MG63 (cell line): ENCODE results near the gene UBR4. TPM values are rescaled to one million over a fixed set of nuclear protein-coding genes. Genes with fewer than 3 reads are reported as not detected.

Experiments
- DNase-seq: peaks from one replicate; pipeline ENCODE4 v3.0.0-alpha.2; 2020
- H3K27me3 ChIP-seq: fragments of 250-450 bp; sonication (Bioruptor Pico); 2 replicates; pipeline ENCODE4 v1.5.1; 2020; ENCODE audit warnings: mild to moderate bottlenecking, moderate library complexity
- H3K36me3 ChIP-seq: fragments of 250-450 bp; sonication (Bioruptor Pico); 2 replicates; pipeline ENCODE4 v1.5.1; 2020; ENCODE audit warnings: mild to moderate bottlenecking, moderate library complexity
- H3K4me3 ChIP-seq: fragments of 250-450 bp; sonication (Bioruptor Pico); 2 replicates; pipeline ENCODE4 v1.5.1; 2020; ENCODE audit warnings: mild to moderate bottlenecking, moderate library complexity
- H3K9me3 ChIP-seq: fragments of 250-450 bp; sonication (Bioruptor Pico); 2 replicates; pipeline ENCODE4 v1.5.1; 2020; ENCODE audit warnings: mild to moderate bottlenecking, moderate library complexity
- total RNA-seq: library from RNA; depleted of rRNA; stranded (reverse); fragments of >200 nt; shearing (Covaris generic); gene quantifications from 2 replicates; pipeline ENCODE4 v1.2.3, GENCODE V29; 2014; ENCODE audit warnings: low replicate concordance; rRNA removed

UBR4 gene
- total RNA-seq, 1 experiment from 2014 or later = 35.0 TPM

- Histone ChIP-seq H3K36me3 (no peaks in the 10 kb centered on the region), H3K9me3 (no peaks in the 10 kb centered on the region), H3K4me3 (no peak overlapping the region), H3K27me3 (no peaks in the 10 kb centered on the region; the same call in 1 of the 2 replicates)
- no peak for DNase-seq
Measured at GRCh38 chr1:19035377-19036040, 174.6 kb downstream of the UBR4 start.

- no peak overlapping the region for H3K4me3 ChIP-seq
- H3K36me3 ChIP-seq = no peaks in the 10 kb centered on the region
- no peak for DNase-seq
- no peaks in the 10 kb centered on the region; the same call in 1 of the 2 replicates for H3K27me3 ChIP-seq
- no peaks in the 10 kb centered on the region for H3K9me3 ChIP-seq
Measured at GRCh38 chr1:19034721-19035120, 175.3 kb downstream of the UBR4 start.

GRCh38 chr1:19033926-19034680 lies 176.0 kb downstream of the UBR4 start:
- no peak overlapping the region for H3K4me3 ChIP-seq
- no peaks in the 10 kb centered on the region for H3K9me3 ChIP-seq
- peak; percentile 74 for DNase-seq
- H3K27me3 ChIP-seq = no peaks in the 10 kb centered on the region; the same call in 1 of the 2 replicates
- no peaks in the 10 kb centered on the region for H3K36me3 ChIP-seq

- H3K9me3 ChIP-seq = no peaks in the 10 kb centered on the region
- DNase-seq = no peak
Measured at GRCh38 chr1:19033515-19033839, 176.6 kb downstream of the UBR4 start.

GRCh38 chr1:19032701-19033514 lies 177.2 kb downstream of the UBR4 start:
- H3K27me3 ChIP-seq = no peaks in the 10 kb centered on the region
- H3K9me3 ChIP-seq = no peaks in the 10 kb centered on the region
- DNase-seq = no peak
- no peak overlapping the region for H3K4me3 ChIP-seq
- no peaks in the 10 kb centered on the region for H3K36me3 ChIP-seq

More at GRCh38 chr1:19033515-19033839, 176.6 kb downstream of the UBR4 start:
- no peak overlapping the region for H3K4me3 ChIP-seq
- no peaks in the 10 kb centered on the region for H3K36me3 ChIP-seq
- no peaks in the 10 kb centered on the region; the same call in 1 of the 2 replicates for H3K27me3 ChIP-seq

GRCh38 chr1:19032413-19032695 lies 177.7 kb downstream of the UBR4 start:
- H3K9me3 ChIP-seq = no peaks in the 10 kb centered on the region
- no peak for DNase-seq
- no peaks in the 10 kb centered on the region for H3K27me3 ChIP-seq
- no peaks in the 10 kb centered on the region for H3K36me3 ChIP-seq
- no peak overlapping the region for H3K4me3 ChIP-seq

GRCh38 chr1:19029191-19030085 lies 180.6 kb downstream of the UBR4 start:
- H3K9me3 ChIP-seq = peaks cover 4% of the 10 kb centered on the region; the same call in 1 of the 2 replicates
- no peaks in the 10 kb centered on the region for H3K36me3 ChIP-seq
- DNase-seq = no peak
- H3K4me3 ChIP-seq = no peak overlapping the region
- H3K27me3 ChIP-seq = no peaks in the 10 kb centered on the region

GRCh38 chr1:19028546-19029129 lies 181.4 kb downstream of the UBR4 start:
- Histone ChIP-seq H3K4me3 (no peak overlapping the region), H3K9me3 (peaks cover 5% of the 10 kb centered on the region; the same call in 1 of the 2 replicates), H3K27me3 (no peaks in the 10 kb centered on the region), H3K36me3 (no peaks in the 10 kb centered on the region)
- DNase-seq = no peak

GRCh38 chr1:19028110-19028509 lies 182.0 kb downstream of the UBR4 start:
- no peaks in the 10 kb centered on the region for H3K27me3 ChIP-seq
- DNase-seq = no peak
- H3K36me3 ChIP-seq = no peaks in the 10 kb centered on the region
- peaks cover 7% of the 10 kb centered on the region; the same call in 1 of the 2 replicates for H3K9me3 ChIP-seq
- no peak overlapping the region for H3K4me3 ChIP-seq

Other genes starting within 250 kb of the UBR4 start
- 43.8 and 49.6 TPM in 2 replicates for gene EMC1, start 41.3 kb upstream of the UBR4 start, total RNA-seq
- 97.4 and 130 TPM in 2 replicates for gene MRTO4, start 41.5 kb upstream of the UBR4 start, total RNA-seq
- gene AKR7A3, start 78.5 kb upstream of the UBR4 start, total RNA-seq = 0.95 TPM in 1 of 2 replicates, not detected in the other
- gene AKR7A2, start 101.9 kb upstream of the UBR4 start, total RNA-seq = 62.1 and 83.3 TPM in 2 replicates
- gene SLC66A1, start 102.1 kb upstream of the UBR4 start, total RNA-seq = 15.9 and 19.9 TPM in 2 replicates